ENCODE data around the gene KRTAP4-12.
"Not testable (repeated sequence)": the region's sequence is repeated elsewhere in the genome, so short reads cannot be mapped to it uniquely, and the experiment has no call there.

DNA sequence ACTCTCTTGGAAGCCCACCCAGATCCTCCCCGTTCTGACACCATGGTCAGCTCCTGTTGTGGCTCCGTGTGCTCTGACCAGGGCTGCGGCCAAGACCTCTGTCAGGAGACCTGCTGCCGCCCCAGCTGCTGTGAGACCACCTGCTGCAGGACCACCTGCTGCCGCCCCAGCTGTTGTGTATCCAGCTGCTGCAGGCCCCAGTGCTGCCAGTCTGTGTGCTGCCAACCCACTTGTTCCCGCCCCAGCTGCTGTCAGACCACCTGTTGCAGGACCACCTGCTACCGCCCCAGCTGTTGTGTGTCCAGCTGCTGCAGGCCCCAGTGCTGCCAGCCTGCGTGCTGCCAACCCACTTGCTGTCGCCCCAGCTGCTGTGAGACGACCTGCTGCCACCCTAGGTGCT lies 18.6 kb downstream of the KRTAP4-12 start, which contains the start of gene KRTAP4-9:
- not testable (repeated sequence) for TF ChIP-seq TAF1 (IDR thresholded peaks at IDR 0.05; ENCODE audit: low read depth); POLR2AphosphoS5 (IDR thresholded peaks at IDR 0.05); EP300 (conservative IDR thresholded peaks at IDR 0.05; ENCODE audit: poor library complexity, severe bottlenecking); EZH2 (IDR thresholded peaks at IDR 0.05; ENCODE audit: borderline replicate concordance, insufficient read depth, low read length, poor library complexity, severe bottlenecking); RAD21 (conservative IDR thresholded peaks at IDR 0.05); MXI1 (conservative IDR thresholded peaks at IDR 0.05; ENCODE audit: poor library complexity, severe bottlenecking)
- TF ChIP-seq, protein P1, sequence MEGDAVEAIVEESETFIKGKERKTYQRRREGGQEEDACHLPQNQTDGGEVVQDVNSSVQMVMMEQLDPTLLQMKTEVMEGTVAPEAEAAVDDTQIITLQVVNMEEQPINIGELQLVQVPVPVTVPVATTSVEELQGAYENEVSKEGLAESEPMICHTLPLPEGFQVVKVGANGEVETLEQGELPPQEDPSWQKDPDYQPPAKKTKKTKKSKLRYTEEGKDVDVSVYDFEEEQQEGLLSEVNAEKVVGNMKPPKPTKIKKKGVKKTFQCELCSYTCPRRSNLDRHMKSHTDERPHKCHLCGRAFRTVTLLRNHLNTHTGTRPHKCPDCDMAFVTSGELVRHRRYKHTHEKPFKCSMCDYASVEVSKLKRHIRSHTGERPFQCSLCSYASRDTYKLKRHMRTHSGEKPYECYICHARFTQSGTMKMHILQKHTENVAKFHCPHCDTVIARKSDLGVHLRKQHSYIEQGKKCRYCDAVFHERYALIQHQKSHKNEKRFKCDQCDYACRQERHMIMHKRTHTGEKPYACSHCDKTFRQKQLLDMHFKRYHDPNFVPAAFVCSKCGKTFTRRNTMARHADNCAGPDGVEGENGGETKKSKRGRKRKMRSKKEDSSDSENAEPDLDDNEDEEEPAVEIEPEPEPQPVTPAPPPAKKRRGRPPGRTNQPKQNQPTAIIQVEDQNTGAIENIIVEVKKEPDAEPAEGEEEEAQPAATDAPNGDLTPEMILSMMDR (IDR thresholded peaks at IDR 0.05; ENCODE audit: poor library complexity, severe bottlenecking), result not testable (repeated sequence)
- TF ChIP-seq, protein P2, sequence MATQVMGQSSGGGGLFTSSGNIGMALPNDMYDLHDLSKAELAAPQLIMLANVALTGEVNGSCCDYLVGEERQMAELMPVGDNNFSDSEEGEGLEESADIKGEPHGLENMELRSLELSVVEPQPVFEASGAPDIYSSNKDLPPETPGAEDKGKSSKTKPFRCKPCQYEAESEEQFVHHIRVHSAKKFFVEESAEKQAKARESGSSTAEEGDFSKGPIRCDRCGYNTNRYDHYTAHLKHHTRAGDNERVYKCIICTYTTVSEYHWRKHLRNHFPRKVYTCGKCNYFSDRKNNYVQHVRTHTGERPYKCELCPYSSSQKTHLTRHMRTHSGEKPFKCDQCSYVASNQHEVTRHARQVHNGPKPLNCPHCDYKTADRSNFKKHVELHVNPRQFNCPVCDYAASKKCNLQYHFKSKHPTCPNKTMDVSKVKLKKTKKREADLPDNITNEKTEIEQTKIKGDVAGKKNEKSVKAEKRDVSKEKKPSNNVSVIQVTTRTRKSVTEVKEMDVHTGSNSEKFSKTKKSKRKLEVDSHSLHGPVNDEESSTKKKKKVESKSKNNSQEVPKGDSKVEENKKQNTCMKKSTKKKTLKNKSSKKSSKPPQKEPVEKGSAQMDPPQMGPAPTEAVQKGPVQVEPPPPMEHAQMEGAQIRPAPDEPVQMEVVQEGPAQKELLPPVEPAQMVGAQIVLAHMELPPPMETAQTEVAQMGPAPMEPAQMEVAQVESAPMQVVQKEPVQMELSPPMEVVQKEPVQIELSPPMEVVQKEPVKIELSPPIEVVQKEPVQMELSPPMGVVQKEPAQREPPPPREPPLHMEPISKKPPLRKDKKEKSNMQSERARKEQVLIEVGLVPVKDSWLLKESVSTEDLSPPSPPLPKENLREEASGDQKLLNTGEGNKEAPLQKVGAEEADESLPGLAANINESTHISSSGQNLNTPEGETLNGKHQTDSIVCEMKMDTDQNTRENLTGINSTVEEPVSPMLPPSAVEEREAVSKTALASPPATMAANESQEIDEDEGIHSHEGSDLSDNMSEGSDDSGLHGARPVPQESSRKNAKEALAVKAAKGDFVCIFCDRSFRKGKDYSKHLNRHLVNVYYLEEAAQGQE (IDR thresholded peaks at IDR 0.05; ENCODE audit: borderline replicate concordance), result not testable (repeated sequence)

Data from neural cell (in vitro differentiated cells).